SKM-1 treated with dmso at 0.1 percent for 144 hours (cell line): ENCODE data around the gene MRC2.

Experiments
- DNase-seq: peaks from one replicate; lab custom pipeline; 2025; ENCODE audit not compliant: unreplicated experiment; lab: John Stamatoyannopoulos, UW

MRC2 gene

GRCh38 chr17:62717889-62718288 lies 90.4 kb downstream of the MRC2 start:
- no peak for DNase-seq

GRCh38 chr17:62718429-62718828 lies 91.0 kb downstream of the MRC2 start:
- no peak for DNase-seq

GRCh38 chr17:62719586-62719985 lies 92.1 kb downstream of the MRC2 start:
- DNase-seq = no peak

- peak; percentile 43 for DNase-seq
Measured at GRCh38 chr17:62720126-62720850, 92.8 kb downstream of the MRC2 start.

- no peak for DNase-seq
Measured at GRCh38 chr17:62722625-62723024, 95.2 kb downstream of the MRC2 start.

GRCh38 chr17:62723842-62724241 lies 96.4 kb downstream of the MRC2 start:
- DNase-seq = no peak

GRCh38 chr17:62724398-62725146 lies 97.1 kb downstream of the MRC2 start:
- DNase-seq = no peak

- peak; percentile 47 for DNase-seq
Measured at GRCh38 chr17:62725791-62726249, 98.3 kb downstream of the MRC2 start.

GRCh38 chr17:62727916-62728672 lies 100.6 kb downstream of the MRC2 start:
- no peak for DNase-seq

- DNase-seq = no peak
Measured at GRCh38 chr17:62732125-62732524, 104.7 kb downstream of the MRC2 start.

- no peak for DNase-seq
Measured at GRCh38 chr17:62735044-62735651, 107.7 kb downstream of the MRC2 start.

- DNase-seq = no peak
Measured at GRCh38 chr17:62737513-62737912, 110.0 kb downstream of the MRC2 start.

- DNase-seq = no peak
Measured at GRCh38 chr17:62738281-62738680, 110.8 kb downstream of the MRC2 start.

- DNase-seq = no peak
Measured at GRCh38 chr17:62739645-62740388, 112.3 kb downstream of the MRC2 start.

GRCh38 chr17:62741290-62741689 lies 113.8 kb downstream of the MRC2 start:
- DNase-seq = no peak
